ENCODE results near the gene CD207.

Gene CD207

DNA sequence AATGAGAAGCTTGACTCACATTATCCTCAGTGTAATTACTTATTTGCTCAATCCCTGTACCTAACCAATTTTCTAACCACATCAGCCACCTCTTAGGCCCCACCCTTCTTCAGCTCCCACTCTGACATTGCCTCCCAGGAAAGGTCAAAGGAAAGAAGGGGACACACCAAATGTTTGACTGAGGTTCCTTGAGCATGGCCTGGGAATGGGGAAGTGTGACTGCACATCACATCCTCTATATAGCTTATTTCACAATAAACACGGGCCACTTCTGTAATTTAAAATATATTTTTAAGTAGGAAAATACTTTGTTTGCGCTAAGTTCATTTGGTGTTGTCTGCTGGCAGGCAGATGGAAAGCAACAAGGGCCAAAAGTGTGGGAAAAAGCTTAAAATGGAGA, 42.2 kb downstream of the CD207 start:
- no peak for DNase-seq (ENCODE audit: low spot score)

DNA sequence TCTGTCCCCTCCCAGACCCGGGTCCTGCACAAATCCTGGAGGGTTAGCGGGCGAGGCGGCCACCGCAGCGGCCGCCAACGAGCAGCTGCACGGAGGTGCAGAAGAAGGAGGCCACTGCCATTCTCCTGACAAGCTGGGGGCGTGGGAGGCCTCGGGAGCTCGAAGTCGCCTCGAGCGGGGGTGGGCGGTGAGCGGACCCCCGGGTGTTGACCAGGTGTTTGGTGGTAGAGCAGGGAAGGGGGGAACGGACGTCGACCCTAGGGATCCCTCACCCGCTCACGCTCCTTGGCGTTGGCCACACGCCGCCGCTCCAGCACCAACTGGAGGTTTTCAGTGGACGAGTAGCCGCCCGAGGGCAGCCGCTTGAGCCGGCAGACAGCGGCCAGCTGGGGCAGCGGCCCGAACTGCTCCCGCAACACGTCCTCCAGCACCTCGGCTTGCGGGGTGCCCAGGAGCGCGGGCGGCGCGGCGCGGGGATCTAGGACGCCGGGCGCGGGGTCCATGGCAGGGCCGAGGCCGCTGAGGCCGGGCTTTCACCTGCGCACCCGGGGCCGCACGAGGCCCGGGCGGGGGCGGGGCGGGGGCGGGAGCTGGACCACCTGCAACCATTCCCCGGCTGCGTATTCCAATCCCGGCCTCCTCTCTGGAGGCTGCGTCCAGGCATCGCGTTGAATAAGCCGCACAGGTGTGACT, 45.3 kb downstream of the CD207 start, which contains the start of gene FIGLA:
Gene FIGLA (minus strand): TSS at position 508 of the 693 bp plus-strand sequence. CDS start 5 bp downstream, at position 503.
- DNase-seq (ENCODE audit: low spot score): no peak

DNA sequence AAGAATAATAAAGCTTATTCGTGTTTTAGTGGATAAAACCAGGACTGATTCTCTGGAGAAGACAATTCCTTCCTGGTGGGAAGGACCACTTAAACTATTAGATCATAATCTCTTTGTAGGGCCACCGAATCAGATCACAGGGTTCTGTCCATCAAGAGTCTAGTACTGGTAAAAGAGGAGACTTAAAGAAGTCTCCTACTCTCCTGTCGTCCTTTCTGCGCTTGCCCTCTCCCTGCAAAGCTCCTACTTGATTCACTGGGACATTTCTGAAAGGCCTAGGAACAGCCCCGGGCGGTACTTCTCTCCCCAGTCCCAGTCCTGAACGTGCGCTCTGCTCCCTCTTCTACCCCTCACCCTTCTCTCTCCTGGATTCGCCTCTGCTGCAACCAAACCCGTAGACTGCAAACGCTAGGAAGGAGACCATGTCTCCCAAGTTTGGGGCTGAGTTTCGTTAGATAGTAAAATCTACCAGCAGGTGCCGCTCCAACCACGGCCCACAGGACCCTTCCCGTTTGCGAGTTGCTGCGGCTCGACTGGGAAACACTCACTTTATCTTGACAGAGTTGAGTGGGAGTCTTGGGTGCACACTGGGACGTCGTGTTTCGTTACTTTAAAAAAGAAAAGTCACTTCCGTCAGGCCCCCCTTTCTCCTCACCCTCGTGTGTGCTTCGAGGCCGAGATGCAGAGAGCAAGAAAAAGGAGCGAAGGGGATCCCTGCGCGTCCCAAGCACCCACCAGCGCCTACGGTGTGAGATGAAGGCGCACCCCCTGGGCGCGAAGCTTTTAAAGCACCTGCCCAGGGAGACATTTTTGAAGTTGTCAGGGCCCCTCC, 46.1 kb downstream of the CD207 start:
- no peak for DNase-seq (ENCODE audit: low spot score)

DNA sequence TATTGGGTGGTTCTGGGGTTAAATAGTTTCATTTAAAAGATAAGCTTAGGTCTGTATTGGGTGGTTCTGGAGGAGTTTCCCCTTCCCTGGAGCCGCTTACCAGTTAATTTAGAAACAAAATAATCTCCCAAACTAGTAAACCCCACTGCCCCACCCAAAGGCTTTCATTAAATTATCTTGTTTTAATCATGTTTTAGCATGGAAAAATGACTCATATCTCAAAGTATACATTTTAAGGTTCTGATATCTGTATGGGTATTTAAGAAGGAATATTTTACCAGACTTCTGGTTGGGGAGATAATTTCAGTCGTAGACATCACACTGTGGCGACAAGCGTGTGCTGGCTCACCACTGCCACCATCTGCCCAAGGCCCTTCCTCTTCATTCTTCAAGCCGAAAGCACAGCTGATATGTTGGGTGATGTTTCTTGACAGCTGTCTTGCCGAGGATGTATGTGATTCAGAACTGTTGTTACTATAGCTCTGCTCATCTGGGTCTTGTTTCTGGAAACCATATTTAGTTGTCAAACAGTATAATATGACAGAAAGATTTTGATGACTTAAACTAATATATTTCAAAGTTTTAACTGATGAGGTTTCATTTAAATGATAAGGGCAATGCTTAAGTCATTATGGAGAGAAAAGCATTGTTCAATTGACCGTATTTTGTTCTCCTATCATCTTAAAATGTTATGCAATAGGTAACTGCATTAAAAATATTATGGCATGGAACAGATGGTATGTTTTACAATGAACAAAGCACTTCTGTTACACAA, 50.3 kb downstream of the CD207 start:
- DNase-seq (ENCODE audit: low spot score): peak; percentile 68

DNA sequence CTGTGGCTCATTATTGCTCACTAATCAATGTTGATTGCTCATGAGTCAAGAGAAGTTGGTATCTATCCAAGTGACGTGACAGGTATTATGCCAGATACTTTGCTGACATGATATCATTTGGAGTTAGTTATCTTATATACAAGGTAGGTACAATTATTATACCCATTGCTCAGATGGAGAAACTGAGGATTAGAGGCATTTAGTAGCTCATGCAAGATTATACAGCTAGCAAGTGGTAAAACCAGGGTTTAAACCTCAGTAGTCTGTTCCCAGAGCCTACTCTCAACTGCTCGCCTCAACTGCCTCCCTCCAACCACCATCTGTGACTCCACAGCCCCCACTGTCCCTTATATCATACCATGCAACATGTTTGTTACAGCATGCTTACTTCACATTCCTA, 51.3 kb downstream of the CD207 start:
- no peak for DNase-seq (ENCODE audit: low spot score)
